ENCODE results near the gene ARL8A.

The ARL8A gene

DNA sequence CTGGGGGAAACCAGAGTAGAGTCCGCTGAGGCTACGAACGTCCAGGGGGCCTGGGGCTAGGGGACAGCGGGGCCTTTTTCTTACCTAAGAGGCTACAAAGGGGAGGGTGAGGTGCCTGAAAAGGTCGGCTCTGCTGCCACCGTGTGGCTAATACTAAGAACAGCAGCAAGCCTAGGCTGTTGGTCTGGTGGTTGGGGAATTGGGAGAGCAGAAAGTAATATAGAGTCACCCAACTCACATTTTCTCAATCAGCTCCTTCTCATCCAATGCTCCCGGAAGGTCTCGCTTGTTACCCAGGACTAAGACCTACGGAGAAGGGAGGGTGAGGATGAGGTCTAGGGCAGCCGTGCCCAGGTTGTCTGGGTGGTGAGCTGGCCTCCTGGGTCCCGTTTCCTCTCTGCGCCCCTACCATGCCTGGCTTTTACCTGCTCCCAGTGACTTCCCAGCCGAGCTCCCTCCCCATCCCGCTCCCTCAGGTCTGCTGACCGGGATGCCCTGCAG lies 9.3 kb downstream of the ARL8A start:
- DNase-seq (ENCODE audit: low spot score), result peak; percentile 79

DNA sequence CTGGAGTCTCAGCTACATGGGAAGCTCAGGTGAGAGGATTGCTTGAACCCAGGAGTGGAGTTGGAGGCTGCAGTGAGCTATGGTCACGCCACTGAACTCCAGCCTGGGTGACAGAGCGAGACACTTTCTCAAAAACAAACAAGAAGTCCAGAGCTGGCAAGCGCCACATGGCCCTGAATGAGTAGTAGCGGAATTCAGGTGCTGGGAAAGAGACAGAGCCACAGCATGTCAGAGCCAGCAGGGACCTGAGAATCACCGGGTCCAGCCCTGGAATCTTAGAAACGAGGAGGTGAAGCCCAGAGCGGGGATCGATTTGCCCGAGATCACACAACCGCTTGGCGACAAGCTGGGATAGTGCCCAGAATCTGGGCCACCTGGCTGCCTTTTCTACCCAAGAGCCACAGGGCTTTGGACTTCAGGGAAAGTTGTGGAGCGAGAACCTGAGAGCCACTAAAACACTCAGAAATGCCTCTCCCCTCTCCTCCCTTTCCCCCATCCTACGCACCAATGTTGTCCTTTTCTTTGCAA lies 9.8 kb downstream of the ARL8A start:
- DNase-seq (ENCODE audit: low spot score), result no peak

DNA sequence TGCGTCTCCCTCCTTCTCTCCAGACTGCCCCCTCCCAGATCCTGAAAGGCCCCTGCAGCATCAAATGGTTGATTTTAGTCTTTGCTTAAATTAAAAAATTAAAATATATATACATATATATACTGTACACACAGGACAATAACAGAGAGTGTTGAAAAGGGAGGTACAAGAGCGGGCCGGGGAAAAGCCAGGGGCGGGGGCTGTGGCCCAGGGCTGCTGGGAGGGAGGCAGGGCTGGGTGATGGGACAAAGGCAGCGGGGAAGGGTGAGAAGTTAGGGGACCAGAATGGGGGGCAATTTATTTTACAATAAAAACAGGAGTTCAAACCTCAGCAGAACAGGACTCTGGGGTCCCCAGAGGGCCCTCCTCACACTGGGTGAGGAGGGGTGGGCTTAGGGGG lies 10.5 kb downstream of the ARL8A start:
- DNase-seq (ENCODE audit: low spot score), result no peak

DNA sequence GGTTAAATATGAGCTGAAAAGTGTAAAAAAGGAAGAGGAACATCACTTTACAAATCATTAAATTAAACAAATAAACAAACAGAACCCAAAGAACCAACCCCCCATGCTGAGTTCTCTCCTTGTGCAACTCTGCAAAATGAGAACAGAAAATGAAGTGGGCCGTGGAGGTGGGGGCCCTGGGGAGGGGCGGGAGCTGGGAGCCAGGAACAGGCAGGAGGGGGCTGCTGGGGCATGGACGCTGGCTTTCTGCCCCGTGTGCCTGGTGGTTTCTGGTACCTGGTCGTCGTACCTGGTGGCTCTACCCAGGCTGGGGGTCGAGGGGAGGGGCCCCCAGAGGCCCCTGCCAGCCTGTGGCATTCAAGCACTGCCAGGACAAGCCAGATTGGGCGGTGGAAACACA lies 11.0 kb downstream of the ARL8A start:
- DNase-seq (ENCODE audit: low spot score), result no peak

DNA sequence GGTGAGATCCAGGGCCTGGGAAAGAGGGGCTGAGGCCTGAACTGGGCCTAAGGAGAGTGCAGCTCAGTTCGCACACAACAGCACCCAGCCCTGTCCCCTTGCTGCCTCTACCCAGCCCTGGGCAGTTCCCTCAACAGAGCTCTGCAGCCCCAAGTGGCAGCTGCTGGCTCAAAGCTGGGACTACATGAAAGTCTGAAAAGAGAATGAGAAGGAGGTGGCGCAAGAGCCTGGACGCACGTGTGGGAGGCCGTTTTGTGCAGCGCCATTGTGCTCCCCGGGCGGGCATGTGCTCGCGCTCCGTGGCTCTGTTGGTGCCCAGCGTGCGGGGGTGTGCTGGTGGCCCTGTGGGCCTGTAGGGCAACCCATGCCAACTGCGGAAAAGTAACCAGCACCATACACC lies 11.5 kb downstream of the ARL8A start:
- no peak for DNase-seq (ENCODE audit: low spot score)

DNA sequence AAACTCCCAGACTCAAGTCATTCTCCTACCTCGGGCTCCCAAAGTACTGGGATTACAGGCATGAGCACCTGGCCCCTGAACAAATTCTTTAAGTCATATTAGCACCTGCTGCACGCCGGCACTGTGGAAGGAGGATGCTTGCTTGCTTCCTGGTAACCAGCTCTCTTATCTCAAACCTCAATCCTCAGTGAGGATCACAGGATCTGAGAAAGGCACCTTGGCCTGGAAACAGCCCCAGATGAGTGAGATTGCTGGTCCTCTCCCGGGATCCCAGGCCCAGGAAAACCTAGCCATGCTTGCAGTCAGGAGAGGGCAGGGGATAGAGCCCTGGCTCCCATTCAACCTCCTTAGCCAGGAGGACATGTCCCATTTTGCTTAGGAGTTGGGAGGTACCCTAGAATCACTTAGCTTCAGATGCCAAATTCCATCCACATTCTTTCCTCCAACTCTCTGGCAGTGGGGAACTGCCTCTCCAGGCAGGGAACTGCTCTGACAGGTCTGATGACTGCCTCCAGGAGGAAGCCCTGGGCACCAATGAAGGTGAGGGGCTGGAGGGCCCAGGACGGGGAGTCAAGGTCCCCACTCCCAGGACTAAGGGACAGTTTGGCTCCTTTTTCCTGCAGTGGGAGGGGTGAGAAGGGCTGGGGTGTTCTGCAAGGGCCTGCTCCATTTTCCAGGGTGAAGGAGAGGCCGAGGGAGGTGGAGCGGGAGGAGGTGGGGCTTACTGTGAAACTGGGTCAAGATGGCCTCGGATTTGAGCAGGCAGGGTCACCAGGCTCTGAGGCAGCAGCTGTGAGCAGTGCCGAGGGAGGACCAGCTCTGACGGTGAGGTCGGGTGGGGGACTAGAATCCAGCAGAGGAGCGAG lies 12.3 kb downstream of the ARL8A start:
- no peak for DNase-seq (ENCODE audit: low spot score)

DNA sequence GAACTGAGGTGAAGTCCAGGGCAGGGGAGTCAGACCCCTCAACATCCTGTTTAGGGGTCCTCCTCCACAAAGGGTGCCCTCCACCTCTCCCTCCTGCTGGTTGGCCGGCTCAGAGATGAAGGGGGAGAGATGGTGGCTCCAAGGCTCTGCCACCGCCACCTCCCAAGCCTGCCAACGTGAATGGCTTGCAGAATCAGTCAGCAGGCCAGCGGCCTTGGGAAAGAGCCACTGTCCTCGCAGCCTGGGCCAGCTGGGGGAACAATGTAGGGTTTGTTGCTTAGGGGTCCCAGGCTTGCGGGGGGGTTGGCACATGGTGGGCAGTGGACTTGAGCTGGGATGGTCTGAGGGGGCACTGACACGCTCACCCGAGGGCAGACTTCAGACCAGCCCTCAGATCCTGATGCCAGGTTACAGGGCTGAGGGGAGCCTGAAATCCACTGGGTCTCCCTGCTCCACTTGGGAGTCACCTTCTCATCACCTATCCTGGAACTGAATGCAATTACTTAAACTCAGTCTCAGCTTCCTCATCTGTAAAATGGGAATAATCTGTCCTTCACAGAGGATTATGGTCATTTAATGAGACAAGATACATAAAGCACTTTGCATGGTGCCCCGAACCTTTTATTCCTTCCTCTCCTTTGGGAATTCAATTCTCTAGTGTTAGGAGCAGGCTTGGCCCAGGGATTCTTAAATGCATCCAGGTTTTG lies 13.6 kb downstream of the ARL8A start:
- DNase-seq (ENCODE audit: low spot score), result no peak

DNA sequence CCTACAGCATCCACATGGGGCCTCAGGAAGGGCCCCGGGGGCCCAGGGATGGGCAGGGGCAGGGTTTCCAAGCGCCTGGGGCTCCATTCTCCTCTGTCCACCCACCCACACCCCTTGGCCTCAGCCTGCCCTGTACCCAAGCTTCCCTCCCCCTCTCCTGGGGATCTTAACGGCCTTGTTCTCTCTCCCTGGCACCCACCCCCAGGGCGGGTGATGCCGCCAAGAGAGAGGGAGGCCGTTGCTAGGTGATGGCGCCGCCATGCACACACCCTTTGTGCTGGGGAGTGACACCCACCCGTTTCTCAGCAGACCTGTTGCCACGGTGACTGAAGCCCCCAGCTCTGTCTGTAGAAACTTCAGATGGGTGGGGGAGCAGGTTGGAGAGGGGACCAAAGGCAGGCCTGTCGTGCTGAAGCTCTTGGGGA lies 14.2 kb downstream of the ARL8A start:
- DNase-seq (ENCODE audit: low spot score), result no peak

DNA sequence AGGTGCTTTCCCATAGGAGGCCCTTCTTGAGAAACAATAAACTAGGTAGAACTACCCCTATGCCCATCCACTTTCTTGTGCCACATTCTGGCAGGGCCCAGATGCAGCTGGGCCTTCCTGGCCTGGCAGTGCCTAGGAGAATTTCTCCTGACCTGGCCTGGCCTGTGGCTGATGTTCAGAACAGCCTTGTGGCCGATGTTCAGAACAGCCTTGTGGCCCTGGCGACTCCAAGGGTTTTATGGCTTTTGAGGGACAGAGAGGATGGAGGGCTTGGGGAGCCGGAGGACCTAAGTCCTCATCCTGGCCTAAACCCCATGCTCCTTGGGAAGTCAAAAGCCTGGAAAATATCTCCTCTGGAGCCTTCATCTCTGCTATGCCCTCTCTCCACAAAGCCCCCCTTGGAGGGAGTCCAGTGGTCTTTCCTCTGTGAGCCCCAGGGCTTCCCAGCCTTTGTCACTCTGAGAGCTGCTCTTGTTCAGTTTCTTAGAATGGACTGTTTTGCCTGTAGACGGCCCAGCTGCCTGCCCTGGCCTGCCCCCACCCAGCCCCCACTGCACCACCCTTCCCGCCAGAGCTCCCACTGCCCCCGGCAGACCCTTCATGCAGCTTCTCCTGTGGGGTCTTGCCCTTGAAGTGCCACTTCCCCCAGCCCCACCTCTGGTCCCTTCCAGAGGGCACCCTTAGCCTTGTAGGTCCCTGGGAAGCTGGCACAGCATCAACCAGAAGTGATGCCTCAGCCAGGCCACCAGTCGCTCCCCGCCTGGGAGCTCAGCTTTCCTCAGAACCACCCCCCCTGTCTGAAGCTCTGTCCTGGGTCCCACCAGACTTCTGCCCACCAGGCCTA lies 14.9 kb downstream of the ARL8A start:
- no peak for DNase-seq (ENCODE audit: low spot score)

DNA sequence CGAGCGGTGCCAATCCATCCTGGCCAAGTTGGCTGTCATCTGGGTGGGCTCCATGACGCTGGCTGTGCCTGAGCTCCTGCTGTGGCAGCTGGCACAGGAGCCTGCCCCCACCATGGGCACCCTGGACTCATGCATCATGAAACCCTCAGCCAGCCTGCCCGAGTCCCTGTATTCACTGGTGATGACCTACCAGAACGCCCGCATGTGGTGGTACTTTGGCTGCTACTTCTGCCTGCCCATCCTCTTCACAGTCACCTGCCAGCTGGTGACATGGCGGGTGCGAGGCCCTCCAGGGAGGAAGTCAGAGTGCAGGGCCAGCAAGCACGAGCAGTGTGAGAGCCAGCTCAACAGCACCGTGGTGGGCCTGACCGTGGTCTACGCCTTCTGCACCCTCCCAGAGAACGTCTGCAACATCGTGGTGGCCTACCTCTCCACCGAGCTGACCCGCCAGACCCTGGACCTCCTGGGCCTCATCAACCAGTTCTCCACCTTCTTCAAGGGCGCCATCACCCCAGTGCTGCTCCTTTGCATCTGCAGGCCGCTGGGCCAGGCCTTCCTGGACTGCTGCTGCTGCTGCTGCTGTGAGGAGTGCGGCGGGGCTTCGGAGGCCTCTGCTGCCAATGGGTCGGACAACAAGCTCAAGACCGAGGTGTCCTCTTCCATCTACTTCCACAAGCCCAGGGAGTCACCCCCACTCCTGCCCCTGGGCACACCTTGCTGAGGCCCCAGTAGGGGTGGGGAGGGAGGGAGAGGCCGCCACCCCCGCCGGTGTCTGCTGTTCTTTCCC lies 16.5 kb downstream of the ARL8A start:
- DNase-seq (ENCODE audit: low spot score), result no peak

DNA sequence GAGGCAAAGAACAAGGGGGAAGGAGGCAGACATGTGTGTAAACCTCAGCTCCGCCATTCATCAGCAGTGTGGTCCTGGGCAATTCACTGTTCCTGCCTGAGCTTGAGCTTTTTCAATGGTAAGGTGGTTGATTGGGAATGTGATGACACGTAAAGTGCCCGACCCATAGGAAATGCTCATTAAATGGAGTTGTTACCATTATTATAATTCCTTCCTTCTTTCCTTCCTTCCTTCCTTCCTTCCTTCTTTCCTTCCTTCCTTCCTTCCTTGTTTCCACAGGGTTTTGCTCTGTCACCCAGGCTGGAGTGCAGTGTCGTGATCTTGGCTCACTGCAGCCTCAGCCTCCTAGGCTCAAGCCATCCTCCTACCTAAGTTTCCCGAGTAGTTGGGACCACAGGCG lies 17.5 kb downstream of the ARL8A start:
- no peak for DNase-seq (ENCODE audit: low spot score)

DNA sequence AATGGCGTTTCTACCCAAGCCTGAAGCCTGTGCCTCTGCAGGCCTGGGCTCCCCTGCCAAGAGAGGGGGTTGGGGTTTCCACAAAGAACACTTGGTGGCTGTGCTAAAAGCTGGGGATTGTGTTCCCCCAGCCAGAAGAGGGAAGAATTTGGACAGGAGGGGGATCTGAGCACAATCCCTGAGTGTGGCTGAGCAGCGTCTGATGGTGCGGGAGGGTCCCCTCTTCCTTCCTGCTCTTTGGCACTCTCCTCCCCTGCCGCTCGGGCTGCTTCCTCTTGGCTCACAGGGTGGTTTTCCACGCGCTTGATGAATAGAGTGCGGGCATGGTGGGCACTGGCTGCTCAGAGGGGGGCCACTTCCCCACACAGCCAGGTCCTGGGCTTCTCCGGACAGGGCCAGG lies 18.1 kb downstream of the ARL8A start:
- no peak for DNase-seq (ENCODE audit: low spot score)

DNA sequence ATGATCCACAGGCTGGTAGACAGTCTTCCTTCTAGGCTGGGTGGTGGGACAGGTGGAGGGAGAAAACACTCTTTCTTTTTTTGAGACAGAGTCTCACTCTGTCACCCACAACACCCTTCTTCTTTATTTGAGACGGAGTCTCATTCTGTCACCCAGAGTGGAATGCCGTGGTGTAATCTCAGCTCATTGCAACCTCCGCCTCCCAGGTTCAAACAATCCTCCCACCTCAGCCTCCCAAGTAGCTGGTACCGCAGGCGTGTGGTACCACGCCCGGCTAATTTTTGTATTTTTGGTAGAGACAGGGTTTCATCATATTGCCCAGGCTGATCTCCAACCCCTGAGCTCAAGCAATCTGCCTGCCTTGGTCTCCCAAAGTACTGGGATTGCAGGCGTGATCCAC lies 18.9 kb downstream of the ARL8A start:
- DNase-seq (ENCODE audit: low spot score), result no peak

DNA sequence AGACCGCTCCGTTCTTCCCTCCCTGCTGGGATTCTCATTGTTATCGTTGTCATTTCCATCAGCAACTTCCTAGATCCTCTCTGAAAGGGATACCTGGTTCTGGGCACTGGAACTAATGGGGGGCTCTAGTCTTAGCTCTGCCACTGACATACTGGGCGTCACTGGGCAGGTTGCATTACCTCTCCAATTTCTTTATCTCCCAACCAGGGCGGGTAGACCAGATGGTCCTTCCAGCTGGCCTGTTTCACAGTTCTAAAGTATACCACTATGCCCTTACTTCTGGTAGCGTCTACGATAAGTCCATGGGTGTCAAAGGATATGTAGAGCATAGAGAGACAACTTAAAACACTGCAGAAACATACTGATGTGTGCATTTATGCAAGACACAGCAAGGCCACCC lies 20.4 kb downstream of the ARL8A start:
- DNase-seq (ENCODE audit: low spot score), result no peak

DNA sequence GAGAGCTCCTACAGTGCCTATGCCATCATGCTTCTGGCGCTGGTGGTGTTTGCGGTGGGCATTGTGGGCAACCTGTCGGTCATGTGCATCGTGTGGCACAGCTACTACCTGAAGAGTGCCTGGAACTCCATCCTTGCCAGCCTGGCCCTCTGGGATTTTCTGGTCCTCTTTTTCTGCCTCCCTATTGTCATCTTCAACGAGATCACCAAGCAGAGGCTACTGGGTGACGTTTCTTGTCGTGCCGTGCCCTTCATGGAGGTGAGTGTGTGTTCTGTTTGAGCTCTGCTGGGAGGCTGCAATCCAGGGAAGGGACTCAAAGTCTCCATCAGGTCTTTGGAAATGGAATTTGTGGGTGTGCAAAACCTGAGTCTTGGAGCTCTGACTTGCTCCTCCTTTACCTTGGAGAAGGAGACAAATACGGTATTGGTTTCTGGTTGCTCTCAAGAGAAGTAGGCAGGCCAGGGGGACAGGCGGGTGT lies 21.2 kb downstream of the ARL8A start:
- no peak for DNase-seq (ENCODE audit: low spot score)

DNA sequence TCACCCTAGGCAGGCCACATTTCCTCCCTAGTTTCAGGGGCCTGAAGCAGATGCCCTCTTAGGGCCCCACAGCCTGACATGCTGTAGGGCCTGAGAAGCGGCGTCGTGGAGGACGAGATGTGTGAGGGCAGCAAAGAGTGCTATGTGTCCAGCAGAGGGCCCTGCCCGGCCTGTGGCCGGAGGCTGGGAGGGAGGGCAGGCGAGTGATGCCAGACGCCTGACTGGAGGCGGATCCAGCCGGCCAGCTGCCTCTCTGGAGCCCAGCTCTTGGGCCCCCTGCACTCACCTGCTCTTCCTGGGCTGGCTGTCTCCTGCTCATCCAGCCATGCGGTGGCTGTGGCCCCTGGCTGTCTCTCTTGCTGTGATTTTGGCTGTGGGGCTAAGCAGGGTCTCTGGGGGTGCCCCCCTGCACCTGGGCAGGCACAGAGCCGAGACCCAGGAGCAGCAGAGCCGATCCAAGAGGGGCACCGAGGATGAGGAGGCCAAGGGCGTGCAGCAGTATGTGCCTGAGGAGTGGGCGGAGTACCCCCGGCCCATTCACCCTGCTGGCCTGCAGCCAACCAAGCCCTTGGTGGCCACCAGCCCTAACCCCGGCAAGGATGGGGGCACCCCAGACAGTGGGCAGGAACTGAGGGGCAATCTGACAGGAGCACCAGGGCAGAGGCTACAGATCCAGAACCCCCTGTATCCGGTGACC lies 21.8 kb downstream of the ARL8A start, which contains the start of gene GPR37L1:
GPR37L1 (plus strand) TSS at position 279 of the 697 bp plus-strand sequence; CDS start at position 326, 47 bp downstream.
- no peak for DNase-seq (ENCODE audit: low spot score)

DNA sequence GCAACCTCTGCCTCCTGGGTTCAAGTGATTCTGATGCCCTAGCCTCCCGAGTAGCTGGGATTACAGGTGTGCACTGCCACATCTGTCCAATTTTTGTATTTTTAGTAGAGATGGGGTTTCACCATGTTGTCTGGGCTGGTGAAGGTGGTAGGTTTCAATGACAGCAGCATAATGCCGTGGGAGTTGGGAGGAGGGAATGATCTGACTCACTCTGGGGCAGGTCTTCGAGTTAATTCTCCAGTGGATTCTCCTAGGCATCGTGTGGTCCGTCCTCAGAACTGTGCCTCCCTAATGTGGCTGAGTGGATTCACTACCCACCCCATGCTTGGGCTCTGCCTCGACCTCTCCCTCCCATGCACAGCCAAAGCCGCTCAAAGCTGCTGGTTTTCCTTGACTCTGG lies 23.5 kb downstream of the ARL8A start:
- no peak for DNase-seq (ENCODE audit: low spot score)

DNA sequence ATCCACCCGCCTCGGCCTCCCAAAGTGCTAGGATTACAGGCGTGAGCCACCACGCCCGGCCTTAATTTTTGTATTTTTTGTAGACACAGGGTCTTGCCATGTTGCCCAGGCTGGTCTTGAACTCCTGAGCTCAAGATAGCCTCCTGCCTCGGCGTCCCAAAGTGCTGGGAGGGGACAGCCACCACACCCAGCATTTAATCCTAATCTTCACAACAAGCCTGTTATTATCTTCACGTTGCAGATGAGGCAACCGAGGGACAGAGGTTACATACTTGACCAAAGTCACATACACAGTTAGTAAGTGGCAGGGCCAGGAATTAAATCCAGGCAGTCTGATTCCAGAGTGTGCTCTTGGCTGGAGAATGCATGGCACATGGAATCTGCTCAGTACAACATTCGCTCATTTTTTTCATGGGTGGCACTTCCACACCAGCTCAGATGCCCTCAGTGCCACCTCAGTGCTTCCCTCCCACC lies 26.6 kb downstream of the ARL8A start:
- DNase-seq (ENCODE audit: low spot score), result no peak

DNA sequence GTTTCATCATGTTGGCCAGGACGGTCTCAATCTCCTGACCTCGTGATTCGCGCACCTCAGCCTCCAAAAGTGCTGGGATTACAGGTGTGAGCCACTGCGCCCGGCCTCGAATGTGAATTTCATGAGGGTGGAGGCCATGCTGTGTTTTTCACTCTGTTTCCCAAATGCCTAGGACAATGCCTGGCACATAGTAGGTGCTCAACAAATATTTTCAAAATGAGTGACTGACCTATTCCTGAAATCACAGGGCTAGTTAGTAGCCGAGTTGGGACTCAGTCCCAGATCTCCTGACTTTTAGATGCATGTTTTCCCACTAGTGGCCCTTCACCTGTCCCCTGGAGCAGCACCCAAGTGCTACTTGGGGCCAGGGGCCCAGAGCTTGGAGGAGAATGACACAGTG lies 28.2 kb downstream of the ARL8A start:
- DNase-seq (ENCODE audit: low spot score), result no peak

DNA sequence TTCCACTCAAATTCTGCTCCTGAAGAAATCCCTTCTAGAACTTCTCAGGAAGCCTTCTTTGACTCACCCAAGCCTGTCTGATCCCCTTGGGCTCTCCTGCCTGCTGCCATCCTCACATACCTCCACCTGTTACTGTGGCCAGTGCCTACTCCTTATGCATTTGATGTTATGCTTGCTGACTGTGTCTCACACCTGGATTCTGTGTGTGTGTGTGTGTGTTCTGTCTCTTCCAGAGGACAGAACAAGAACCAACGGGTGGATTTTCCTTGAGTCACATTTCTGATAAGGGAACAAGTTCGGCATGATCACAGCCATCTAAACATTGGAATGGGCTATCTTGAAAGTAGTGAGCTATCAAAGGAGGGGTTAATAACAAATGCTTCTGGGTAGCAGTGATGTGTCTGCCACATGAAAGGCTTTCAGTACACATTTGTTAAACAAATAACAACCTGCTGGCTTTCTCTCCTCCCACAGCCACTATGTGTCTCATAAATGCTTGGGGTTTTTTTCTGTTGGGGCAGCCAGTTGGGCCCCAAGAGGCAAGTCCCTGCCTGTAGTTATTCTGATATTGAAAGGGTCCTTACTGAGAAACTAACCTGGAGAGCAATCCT lies 30.7 kb downstream of the ARL8A start:
- DNase-seq (ENCODE audit: low spot score), result peak; percentile 34
